DMS 273 (cell line): ENCODE data around the gene PDE9A.

Experiments used
- DNase-seq: peaks from one replicate; lab custom pipeline; 2025; ENCODE audit not compliant: unreplicated experiment; lab: John Stamatoyannopoulos, UW

Gene PDE9A

DNA sequence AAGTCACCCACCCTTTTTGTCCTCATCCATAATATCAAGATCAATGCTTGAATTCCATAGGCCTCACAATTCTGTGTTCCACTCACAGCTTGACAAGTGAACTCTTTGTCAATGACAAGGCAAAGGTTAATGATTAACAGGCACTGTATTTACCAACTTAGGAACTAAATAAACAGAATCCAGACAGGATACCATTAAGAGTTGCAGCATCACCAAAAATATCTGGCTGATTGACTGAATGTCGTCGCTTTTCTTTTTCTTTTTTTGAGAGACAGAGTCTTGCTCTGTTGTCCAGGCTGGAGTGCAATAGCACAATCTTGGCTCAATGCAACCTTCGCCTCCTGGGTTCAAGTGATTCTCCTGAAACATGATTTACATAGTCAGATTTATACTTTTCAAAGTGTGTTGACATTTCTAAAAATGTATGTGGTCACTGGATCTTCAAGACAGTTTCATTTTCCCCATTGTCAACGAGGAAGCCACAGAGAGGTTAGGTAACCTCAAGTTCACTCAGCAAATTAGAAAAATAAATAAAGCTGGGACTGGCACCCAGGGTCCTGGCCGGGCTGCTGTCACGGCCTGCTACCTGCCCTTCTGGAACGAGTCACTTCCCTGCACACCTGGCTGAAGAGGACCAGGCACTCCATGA is 81.0 kb downstream of the PDE9A start:
- DNase-seq = no peak

DNA sequence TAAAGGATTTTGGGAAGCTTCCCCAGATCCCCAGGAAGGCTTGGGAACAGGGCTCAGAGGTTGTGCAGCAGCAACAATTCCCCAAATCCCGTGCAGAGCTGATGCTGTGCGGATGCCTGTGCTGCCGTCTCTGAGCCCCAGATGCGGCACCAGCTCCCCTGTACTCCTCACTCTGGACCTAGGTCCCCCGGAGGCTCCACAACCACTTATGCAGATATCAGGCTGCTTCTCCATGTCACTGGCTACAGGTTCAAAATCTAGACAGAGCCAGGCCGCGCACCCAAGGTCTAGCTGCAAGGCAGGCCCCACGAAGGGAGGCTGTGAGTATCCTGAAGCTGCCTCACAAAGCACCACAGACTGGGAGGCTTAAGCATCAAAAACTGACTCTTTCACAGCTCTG is 81.6 kb downstream of the PDE9A start:
- DNase-seq = no peak

DNA sequence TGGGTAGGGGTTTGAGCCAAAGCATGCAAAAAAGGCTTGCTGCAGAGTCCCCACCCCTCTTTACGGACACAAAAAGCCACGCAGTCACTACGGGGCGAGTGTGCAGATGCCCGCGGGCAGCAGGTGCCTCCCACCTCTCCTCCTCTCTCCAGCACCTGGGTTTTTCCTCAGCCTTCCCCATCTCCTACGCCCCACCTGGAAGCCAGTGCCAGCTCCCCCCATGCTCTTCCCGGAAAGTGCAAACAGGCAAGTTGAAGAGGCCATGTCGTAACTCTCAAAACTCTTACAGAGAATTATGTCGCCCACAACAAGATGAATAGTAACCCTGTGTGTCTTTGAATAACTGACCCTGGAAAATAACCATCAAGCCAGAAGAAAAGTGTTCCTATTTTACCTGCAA is 82.5 kb downstream of the PDE9A start:
- no peak for DNase-seq

DNA sequence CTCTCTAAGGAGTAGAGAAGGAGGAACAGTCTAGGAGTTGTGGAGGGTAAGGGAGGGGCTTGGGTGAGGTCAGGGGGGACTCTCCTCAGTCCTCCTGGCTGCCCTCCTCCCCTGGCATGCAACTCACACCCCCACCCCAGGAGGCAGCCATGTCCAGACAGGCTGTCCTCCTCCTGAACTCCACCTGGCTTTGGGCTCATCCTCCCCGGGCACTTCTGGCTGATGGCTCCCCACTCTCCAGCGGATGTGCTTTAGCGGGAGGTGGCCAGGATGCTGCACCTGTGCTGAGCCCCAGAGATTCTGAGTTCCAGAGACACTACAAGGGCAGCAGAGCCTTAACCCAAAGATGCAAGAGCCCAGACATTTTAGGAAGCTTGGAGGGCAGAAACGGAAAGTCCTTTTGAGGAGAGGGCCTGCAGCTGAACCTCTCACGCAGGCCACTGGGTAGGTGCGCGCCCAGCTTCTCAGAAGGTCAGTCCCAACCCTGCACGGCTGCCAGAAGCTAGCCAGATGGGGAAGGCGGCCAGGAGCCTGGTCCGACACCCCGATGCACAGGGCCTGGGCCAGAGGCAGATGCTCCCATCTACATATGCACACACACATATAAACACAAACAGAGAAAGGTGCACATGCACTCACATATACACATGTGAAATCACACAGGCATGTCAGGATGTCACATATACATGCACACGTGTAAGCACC is 83.4 kb downstream of the PDE9A start:
- DNase-seq = no peak

DNA sequence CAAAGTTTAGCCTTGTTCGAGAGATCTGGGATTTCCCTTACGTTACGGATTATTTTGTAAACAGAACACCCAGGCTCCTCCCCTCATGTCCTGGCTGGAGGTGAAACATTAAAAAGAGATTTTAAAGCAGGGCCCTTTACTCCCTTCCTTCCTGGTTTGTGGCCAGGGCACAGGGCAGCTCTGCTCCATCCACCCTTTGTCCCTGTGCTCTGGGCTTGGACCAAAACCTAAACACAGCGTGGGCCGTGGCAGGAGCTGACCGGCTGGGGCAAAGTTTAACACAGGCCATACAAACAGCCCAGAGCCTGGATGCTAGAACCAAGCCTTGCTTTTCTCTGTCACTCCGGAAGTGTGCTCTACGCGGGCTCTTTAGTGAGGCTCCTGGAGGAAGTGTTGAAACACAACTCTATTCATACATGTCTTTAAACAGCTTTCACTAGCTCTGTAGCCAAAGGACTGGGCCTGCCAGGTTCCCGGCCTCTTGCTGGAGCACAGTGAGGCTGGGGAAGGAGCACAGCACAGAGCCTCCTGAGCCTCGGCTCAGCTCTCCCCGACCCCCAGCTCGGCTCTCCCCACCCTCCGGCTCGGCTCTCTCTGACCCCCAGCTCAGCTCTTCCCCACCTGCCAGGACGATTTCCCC is 84.7 kb downstream of the PDE9A start:
- no peak for DNase-seq

DNA sequence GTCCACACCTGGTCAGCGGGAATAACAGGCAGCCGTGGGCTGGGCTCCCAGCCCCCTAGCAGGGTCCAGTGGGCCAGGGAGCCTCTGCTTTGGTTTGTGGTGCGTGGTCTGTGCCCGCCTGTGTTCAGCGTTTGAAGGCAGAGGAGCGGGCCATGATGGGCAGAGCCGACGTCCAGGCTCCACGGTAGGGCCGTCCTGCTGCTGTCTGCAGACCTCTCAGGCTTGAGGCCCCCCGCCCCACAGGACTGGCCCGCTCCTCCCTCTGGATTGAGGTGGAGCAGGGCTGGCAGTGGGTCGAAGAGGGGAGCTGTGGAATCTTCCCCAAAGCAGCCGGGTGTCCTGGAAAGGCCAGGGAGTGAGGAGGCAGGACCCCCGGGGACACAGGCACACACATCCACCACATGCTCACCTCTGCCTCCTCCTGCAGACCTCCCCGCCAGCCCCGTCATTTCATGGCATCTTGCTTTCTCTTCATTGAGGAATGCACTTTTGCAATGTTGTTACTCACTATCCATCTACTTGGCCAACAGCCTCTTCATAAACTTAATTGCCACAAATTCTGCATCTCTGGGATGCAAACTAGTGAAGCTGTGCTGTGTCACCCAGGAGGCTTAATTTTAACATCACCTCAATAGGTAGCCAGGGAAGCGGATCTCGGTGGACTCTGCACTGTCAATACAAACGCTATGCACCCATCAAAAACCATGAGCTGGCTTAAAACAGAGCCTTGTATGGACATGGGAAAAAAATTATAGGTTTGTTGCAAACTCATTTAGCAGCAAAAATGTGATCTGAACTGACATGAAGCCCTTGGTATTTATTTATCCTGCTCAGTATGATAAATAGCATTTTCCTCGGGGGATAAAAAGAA is 85.9 kb downstream of the PDE9A start:
- DNase-seq = no peak

DNA sequence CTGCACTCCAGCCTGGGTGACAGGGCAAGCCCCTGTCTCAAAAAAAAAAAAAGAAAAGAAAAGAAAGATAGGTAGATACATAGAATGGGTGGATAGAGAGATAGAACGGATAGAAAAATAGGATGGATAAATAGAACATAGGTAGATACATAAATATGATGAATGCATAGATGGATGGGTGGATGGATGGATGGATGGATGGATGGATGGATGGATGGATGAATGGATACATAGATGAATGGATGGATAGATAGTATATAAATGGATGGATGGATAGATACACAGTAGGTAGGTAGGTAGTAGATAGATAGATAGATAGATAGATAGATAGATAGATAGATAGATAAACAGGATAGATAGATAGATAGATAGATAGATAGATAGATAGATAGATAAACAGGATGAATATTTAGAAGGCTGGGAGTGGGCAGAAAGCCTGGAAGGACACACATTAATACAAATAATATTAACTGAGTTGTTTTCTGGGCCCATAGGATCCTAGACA is 87.0 kb downstream of the PDE9A start:
- DNase-seq = no peak

DNA sequence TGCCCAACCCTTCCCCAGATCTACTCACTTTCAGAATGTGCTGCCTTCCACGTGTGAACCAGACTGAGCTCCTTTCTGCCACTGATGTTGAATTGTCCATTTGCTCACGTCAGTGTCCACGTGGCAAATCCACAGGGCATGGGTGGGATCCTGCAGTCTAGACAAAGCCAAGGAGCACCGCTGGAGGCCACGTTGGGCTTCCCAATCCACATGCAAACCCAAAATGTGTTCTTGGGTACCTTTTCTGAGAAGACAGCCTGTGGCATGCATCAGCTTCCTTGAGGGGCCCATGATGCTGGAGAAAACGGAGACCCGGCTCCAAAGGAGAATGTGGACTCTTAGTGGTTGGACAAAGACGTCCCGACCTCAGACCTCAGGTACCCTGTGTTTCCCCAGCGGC is 87.6 kb downstream of the PDE9A start:
- no peak for DNase-seq

DNA sequence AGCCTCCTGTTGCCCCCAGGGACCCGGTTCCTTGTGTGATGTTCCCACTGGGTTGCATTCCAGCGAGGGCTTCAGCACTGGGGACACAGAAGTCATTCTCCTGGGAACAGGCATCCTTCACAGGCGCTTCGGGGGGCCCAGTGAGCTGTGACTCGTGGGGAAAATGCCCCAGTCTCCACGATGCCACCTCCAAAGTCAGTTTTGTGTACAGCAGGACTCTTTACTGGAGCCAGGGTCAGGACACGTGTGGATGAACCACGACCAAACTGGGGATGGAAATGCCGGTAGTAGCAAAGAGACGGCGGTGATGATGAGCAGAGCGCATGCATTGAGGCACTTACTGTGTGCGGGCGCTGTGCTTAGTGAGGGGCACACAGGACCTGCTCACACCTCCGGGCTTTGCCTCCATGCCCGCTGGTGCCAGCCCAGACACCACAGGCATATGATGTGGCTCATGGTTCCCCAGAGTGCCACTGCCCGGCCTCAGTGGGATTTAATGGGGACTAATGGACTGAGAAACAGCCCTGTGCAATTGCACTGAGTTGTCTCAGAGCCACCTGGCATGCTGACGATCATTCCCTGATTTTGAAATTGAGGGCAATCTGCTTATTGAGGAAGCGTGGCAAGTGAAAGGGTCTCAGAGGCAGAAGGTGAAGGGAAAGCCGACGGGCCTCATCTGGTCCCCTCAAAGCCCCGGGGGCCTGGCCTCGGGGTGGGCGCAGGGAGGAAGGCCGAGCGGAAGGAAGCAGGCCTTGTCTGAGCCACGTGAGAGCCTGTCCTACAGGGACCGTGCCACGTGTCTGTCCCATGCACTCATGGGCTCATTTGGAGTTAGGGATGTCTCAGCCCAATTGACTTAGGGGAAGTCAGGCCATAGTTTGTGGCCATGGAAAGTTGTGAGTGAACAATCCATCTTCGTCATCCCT is 91.4 kb downstream of the PDE9A start:
- no peak for DNase-seq

DNA sequence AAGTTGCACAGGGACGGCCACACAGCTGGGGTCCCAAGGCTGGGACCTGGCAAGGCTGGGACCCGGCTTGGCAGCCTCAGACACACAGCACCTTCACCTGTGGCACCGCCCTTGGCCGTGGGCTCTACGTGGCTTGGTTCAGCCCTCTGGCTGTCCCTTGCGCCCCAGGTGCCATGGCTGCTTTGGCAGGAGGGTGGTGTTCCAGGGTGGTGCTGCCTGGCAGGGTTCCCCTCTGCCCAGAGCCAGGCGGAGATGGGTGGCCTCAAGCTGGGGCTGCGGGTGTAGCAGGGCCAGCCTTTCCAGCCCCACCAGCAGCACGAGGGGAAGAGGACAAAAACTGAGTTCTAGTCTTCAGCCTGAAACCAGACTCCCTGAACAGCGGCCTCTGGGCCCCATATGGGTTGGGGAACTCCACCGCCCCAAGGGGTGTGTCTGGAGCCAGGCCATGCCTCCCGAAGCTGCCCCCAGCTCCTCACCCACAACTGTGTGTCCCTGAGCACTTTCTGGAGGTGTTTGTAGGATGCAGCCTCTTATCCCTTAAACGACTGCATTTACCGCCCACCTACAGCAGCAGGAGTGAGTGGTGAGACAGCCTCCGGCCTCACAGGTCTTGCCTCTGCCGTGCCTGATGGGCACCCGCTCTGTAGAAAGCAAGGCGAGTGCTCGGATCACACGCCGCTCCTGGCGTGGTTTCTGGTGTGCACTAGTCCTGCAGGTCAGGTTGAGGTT is 92.3 kb downstream of the PDE9A start:
- no peak for DNase-seq

DNA sequence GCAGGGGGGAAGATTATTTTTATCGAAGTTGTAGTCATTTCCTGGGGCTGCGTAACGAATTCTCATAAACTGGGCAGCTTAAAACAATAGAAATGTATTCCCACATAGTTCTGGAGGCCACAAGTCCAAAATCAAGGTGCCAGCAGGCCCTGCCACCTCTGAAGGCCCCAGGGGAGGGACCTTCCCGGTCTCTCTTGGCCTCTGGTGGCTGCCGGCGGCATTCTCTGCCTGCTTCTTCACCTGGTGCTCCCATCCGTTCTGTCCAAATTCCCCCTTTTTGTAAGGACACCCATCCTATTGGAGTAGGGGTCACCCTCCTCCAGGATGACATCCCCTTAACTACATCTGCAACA is 92.8 kb downstream of the PDE9A start:
- DNase-seq = no peak

DNA sequence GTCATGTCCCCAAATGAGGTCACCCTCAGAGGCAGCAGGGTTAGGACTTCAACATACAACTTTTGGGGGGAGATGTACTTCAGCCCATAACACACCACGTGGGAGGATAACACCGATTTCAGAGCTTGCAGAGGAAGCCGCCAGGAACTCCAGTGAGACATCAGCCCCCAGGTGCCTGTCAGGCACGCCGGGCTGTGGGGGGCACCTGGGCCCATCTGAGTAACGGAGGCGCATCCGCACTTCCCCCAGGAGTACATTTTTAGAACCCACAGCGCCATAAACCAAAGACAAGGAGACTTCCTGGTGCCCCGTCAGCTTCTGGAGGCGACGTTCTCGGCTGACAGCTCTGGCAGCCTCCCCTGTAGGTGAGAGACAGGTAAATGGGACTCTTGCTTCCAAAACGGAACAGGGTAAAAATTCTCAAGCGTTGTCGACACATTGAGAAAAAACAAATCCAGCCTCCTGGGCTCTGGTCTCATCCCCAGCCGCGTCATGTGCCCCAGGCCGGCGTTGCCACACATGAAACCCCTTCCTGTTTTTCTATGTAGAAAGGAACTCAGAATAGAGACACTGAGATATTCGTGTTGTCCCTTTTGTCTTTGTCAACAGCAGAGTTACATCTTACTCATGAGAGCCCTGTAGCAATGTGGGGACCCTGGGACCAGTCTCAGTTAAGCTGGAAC is 93.3 kb downstream of the PDE9A start:
- DNase-seq = no peak

DNA sequence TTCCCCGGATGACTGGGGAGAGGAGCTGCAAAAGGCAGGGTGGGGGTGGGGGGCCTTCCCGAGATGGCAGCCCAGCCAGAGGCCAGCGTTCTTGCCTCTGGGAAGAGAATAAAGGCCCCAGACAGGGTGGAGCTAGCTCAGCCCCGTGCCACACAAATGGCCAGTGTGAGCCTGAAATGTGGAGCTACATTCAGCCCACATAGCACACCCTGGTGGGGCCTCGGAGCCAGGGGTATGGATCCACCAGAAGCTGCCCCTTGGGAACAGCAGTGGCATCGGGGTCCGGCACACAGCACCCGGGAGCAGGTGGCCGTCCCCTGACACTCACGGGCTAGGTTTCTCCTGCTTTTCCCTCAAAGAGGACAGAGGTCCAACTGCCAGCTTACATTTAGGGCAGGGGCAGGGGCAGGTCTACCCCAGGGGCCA is 93.9 kb downstream of the PDE9A start:
- DNase-seq = no peak

DNA sequence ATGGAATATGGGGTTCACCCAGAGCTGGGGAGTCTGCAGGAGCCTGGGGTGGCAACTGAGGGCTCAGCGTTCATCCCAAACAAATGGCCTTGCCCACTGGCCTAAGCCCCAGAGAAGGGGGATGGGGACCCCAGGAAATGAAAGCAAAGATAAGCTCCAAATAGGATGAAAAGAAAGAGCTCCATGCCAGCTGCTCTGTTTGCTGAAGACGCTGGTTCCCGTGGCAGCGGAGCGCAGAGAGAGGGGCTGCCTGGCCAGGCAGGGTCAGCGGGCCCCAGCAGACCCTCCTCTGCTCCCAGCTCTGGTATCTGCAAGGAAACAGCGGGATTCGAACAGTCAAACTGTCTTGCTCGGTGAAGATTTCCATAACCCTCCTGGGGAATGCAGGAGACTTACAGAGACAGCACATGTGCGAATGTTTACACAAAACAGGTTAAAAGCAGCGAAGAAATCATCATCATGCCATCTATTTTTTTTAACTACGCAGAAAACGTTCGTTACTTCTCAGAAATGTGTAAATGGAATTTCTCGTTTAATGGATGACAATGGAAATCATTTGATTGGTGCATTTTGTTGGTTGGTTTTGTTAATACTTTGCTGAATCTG is 94.4 kb downstream of the PDE9A start:
- DNase-seq = no peak

DNA sequence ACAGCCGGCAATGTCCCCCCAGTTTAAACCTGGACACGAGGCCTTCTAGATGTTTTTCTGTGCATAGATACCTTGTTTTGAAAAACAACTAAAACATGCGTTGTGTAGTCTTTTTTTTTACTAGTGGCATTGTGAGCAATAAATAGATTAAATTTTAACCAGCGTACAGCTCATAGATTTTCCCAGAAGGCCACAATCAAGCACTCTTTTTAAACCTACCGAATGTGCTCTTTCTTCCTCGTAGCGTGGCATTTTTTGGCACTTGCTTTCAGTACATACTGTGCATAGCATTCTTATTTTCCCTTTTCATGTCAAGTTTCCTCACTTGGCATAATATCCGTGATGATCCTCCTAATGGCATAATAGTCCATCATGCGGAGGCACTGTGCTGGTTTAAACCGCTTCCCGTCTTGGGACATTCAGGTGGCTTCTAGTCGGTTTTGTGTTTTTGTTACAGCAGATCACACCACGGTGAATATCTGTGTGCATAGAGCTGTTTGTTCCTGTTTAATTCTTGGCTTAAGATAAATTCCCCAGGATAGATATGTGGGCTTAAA is 95.3 kb downstream of the PDE9A start:
- DNase-seq = no peak

DNA sequence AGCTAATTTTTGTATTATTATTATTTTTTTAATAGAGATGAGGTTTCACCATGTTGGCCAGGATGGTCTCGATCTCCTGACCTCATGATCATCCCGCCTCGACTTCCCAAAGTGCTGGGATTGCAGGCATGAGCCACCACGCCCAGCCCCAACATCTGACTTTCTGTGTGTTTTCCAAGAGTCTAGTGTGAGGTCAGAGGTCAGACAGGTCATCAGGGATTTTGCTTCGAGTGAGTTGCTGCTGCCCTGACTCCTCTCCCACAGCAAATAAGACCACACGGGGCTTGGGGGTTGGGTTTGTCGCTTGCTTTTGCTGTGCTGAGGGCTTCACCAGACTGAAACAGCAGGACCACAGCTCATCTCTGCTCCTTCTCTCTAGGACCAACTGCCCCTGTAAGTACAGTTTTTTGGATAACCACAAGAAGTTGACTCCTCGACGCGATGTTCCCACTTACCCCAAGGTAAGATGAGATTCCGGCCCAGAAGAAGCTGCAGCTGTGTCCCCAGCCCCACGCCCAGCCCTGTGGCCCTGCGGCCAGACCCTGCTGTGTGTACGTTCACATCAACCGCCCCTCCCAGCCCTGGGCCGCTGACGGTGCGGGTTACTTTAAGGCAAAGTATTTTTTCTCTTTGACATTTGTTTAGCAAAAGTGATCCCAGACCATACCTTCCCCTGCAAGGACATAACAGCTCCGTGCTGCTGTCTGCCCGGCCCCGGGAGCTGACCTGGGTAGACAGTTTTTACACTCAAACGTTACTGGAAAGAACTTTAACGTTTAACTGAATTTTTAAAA is 97.5 kb downstream of the PDE9A start:
- no peak for DNase-seq

DNA sequence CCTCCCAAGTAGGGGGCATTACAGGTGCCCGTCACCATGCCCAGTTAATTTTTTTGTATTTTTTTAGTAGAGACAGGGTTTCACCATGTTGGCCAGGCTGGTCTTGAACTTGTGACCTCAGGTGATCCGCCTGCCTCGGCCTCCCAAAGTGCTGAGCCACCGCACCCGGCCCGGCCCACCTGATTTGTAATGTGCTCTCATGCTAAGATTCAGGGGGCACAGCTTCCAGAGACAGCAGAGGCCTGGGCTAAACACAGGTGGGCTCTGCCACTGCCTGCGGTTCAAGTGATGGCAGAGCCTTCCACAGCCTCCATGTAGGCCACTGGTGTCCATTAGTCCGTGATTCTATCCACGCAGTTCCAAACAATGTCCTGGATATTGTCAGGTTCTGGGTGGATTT is 98.4 kb downstream of the PDE9A start:
- no peak for DNase-seq

DNA sequence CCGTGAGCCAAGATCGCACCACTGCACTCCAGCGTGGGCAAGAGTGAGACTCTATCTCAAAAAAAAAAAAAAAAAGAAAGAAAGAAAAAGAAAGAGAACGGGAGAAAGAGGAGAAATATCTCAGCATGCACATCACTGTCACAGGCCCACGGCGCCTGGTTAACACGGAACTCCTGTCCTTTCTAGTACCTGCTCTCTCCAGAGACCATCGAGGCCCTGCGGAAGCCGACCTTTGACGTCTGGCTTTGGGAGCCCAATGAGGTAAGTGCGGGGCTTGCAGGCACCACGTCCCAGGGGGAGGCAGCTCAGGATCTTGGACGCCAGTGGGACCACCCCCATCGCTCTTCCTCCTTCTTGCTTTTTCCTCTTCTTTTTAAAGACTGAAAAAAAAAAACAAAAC is 100.4 kb downstream of the PDE9A start:
- no peak for DNase-seq
